GM21723 (cell line): ENCODE results near the gene KLHL14.
A peak's percentile ranks its signal among the peaks of the same experiment; 100 is the strongest.

Experiments
- ATAC-seq: cut with Tn5 transposase; IDR thresholded peaks from one replicate; pipeline ENCODE4 v1.9.1; 2021; ENCODE audit warnings: mild to moderate bottlenecking, moderate library complexity; ENCODE audit not compliant: unreplicated experiment

The KLHL14 gene

GRCh38 chr18:32724071-32724749 is 48.6 kb downstream of the KLHL14 start:
- no peak for ATAC-seq

DNA sequence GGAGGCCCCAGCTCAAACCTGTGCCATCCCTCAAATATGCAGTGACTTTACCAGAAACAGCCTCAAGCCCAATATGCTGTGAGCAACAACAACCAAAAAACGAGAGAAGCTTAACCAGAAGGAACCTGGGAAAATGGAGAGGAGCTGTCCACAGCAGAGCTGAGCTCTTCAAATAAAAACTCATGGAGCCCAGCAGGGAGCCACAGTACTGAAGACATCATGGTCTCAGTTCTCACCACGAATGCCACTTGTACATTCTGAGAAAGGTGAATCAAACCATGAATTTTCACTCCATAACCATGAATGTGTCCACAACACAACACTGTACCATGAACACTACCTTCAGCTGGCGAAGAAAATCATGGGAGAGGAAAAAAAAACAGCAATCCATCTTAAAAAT is 50.5 kb downstream of the KLHL14 start:
- ATAC-seq = no peak

- ATAC-seq = no peak
Observed at GRCh38 chr18:32717126-32717525, 55.7 kb downstream of the KLHL14 start.

DNA sequence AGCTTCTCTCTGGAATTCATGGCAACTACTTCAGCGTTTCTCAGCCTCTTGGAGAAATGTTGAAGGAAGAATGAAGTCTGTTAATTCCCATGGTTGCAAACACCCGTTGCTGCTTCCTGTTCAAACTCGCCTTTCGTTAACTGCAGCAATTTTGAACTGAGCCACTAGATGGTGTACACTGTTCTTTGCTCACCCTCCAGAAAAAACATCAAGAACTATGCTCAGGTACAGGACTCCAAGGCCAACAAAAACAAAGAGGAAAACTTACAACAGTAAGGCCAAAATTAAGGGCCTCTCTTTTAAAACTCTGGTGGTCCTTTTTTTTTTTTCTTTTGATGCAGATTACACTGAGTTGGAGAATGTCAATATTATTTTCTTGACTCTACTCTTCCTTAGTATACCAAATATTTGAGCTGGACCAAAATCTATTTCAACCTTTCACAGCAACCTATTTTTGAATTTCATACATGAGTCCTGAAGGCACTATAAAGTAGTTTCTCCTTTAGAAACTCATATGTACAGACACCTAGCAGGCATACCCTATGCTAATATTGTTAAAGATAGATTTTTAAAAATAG is 58.2 kb downstream of the KLHL14 start:
- peak; percentile 100 for ATAC-seq

DNA sequence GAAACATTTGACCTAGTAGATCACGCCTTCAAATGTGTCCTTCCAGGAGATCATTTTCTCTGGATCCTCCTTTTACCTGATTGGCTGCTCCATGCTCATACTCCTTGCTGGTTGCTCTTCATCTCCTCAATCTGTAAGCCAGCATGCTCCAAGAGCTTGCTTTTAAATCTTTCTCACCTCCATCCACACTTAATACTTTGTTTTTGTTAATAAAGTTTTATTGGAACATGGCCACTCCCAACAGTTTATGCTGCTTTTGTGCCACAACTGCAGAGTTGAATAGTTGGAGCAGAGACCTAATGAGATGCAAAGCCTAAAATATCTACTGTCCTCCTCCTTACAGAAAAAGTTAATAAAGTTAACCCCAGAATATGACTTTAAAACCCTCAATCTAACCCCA is 60.0 kb downstream of the KLHL14 start:
- ATAC-seq = no peak

GRCh38 chr18:32711862-32712261 is 61.0 kb downstream of the KLHL14 start:
- ATAC-seq = no peak

- ATAC-seq = no peak
Observed at GRCh38 chr18:32707586-32707985, 65.2 kb downstream of the KLHL14 start.

DNA sequence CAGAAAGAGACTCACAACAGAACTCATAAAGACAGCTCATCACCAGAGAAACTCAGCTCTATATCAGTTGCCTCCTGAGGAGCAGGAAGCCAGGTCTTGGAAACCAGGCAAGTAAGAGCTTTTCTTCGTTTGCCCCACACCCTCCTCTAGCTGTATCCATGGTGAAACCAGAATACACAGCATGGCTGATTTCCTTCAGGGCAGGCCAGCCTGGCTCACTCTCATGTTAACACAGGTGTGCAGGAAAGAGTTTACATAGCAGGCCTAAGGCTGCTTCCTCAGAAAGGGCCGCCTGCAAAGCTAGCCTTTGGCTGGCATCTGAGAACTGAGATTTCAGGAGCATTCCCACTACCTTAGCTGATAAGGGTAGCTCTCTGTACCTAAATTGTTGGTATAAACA is 65.7 kb downstream of the KLHL14 start:
- no peak for ATAC-seq

DNA sequence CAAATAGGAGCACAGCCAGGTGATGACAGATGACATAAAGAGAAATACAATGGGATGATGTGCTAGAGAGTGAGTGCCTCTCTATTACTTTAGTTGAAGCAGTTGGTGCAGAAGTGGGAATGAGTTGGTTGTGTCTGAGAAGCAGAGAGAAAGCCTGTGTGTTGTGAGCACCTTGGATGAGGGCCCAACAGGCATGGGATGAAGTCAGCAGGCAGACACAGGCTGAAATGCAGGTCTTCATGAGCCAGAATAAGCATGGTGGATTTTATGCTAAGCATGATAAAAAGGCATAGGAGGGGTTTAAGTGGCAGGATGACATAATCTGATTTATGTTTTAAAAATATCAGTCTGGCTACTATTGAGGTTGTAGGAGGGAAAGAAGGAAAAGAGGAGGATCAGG is 71.5 kb downstream of the KLHL14 start:
- no peak for ATAC-seq

- ATAC-seq = no peak
Observed at GRCh38 chr18:32698153-32698552, 74.7 kb downstream of the KLHL14 start.

DNA sequence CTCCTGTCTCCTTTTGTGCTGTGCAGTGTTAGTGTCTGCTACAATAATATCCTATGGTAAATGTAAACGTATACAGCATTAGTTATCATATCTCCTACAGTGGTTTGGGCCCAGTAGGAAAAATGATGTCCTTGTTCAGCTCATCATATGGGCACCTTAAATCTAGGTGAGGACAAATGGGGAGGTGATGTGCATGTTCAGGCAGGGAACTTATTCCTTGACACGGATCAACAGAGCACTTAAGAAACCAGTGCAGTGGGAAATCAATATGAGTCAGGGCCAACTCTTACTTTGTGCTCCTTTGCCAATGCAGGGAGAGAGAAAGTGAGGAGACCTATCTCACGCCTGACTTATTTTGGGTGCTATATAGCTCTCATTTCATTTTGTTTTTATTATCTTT is 76.4 kb downstream of the KLHL14 start:
- ATAC-seq = no peak

- ATAC-seq = no peak
Observed at GRCh38 chr18:32695534-32695933, 77.3 kb downstream of the KLHL14 start.

DNA sequence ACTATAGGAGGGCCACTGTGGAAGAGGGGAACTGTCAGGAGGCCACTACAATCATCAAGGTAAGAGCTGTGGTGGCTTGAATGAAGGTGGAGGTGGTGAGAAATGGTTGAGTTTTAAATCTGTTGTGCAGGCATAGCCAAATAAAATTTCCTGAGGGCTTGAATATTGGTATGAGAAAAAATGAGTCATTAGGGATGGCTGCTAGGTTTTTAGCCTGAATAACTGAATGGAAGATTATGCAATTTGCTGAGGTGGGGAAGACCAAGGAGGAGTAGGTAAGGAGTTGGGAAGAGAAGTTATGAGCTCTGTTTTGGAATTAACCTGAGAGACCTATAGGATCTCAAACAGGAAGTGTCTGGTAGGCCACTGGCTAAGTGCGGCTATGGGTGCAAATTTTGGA is 84.0 kb downstream of the KLHL14 start:
- no peak for ATAC-seq

DNA sequence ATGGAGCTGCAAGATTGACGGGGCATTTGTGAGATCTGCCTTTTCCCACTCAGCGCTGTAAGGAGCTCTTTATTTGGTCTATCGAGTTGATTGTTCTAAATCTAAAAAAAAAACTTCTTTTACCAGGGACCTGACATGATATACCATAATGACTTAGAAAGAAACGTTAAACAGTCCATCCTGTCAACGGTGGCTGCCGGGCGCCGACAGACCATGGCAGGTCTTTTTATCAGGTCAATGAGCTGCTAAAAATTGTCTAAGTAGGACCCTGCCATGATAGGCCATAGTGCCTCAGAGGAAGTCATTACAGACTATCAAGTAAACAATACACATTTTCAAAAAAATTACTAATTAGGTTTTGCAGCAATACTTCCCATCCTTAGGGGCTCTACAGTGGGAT is 87.9 kb downstream of the KLHL14 start:
- ATAC-seq = no peak

DNA sequence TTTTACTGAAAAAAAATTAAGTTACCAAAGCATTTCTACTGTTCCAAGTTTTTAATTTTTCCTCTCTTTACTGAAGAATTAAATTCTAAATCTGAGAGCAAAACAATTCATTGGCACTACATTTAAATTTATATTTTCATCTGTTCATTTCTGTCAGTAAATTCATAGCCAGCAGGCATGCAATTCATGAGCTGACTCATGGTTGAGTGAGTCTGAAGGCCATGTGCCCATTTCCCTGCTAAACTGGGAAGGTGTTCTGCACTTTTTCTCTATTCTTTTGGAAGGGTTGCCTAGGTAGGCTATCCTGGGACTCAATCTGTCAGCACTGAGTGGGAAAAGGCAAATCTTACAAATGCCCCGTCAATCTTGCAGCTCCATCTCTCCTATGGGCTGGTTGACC is 88.7 kb downstream of the KLHL14 start:
- no peak for ATAC-seq

DNA sequence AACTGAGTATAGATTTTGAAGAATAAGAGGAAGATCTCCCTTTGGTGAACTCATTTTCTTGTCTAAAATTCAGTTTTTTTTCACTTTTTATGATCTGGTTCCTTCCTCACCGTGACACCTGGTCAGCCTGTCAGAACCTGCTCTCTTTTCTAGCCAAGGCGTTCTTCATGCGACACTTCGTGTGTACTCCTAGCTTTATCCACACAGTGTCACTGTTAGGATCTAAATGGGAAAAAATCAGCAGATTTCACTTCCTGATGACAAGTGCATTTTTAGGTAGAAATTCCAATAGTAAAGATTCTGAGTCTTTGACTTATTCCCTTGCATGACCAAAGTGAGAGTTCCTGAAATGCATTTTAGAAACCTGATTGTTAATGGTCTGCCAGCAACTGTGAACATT is 89.8 kb downstream of the KLHL14 start:
- ATAC-seq = no peak

- no peak for ATAC-seq
Observed at GRCh38 chr18:32677578-32677977, 95.2 kb downstream of the KLHL14 start.

DNA sequence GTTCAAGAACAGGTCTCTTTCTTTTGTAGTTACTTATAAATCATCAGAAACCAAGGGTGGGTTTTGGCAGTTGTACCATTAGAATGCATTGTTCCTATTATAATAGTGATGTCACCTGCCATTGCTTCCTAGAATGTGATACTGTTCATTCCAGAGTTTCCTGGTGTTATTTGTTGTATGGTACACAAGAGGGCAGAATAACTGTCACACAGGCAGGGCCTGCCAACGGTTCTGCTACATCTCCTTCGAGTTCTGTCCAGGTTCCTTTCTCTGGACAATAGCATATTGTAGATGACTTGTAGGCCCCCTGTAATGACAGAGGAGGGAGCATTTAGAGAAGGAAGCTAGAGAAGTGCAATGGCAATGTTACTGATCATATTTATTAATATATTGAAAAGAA is 98.3 kb downstream of the KLHL14 start:
- no peak for ATAC-seq

GRCh38 chr18:32672398-32672797 is 100.4 kb downstream of the KLHL14 start:
- ATAC-seq = no peak

DNA sequence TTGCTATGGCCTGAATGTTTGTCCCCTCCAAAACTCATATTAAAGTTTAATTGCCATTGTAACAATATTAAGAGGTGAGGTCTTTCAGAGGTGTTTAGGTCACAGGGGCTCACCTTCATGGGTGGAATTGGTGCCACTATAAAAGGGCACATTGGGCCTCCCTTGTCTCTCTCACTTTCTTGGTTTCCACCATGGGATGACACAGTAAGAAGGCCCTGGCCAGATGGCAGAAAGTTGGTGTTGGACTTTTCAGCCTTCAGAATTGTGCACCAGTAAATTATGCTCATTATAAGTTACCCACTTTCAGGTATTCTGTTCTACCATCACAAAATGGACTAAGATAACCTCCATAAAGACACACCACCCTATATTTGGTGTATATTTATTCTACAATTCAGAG is 102.1 kb downstream of the KLHL14 start:
- no peak for ATAC-seq

- no peak for ATAC-seq
Observed at GRCh38 chr18:32669549-32670165, 103.2 kb downstream of the KLHL14 start.

- no peak for ATAC-seq
Observed at GRCh38 chr18:32668956-32669355, 103.9 kb downstream of the KLHL14 start.
